GM10248 (cell line): Measurements from ENCODE around the gene DAGLB.

Experiments used
- CTCF ChIA-PET: fragments of 300-600 bp; sonication (Branson Sonifier 250); formaldehyde crosslinking; extraction: SDS; loops from one replicate; lab custom pipeline; 2021; ENCODE audit warnings: antibody characterized with exemption; lab: Yijun Ruan, JAX
- POLR2A ChIA-PET: fragments of 350-650 bp; sonication (Branson Sonifier 250); formaldehyde crosslinking; extraction: SDS; loops from one replicate; lab custom pipeline; 2020; ENCODE audit warnings: antibody characterized with exemption; lab: Yijun Ruan, JAX
- DNase-seq: peaks from one replicate; pipeline ENCODE4 v3.0.0; 2012; ENCODE audit errors: extremely low spot score
- TF ChIP-seq, protein P1 (sequence below): IDR thresholded peaks from 2 replicates; pipeline ENCODE4 v1.5.1; 2012; ENCODE audit warnings: mild to moderate bottlenecking, low read depth; ENCODE audit errors: extremely low read depth, missing control alignments, control extremely low read depth

The DAGLB gene

DNA sequence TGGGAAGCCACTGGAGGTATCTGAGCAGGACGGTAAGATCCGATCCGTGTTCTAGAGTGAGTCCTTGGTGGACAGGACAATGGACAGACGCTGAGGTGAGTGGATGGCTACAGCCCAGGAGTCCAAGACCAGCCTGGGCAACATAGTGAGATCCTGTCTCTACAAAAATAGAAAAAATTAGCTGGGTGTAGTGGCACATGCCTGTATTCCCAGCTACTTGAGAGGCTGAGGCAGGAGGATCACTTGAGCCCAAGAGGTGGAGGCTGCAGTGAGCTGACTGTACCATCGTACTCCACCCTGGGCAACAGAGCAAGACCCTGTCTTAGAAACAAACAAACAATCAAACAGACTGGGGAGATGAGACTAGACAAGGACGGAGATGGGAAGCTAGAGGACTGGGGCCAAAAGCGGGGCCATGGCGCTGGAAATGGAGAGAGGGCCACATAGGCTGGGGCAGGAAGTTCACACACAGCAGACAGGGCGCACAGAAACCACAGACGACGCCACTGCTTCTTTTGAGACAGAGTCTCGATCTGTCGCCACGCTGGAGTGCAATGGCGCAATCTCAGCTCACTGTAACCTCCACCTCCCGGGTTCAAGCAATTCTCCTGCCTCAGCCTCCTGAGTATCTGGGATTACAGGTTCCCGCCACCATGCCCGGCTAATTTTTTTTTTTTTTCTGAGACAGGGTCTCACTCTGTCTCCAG, 24.7 kb downstream of the DAGLB start:
- CTCF ChIA-PET, result interaction anchor here (1.0 to 2.2 kb wide), 3 partner anchors 12 to 29 kb away, joined by 3 to 7 read pairs (median 3); no protein-coding TSS in a partner anchor
- DNase-seq, result no peak
- TF ChIP-seq, protein P1, sequence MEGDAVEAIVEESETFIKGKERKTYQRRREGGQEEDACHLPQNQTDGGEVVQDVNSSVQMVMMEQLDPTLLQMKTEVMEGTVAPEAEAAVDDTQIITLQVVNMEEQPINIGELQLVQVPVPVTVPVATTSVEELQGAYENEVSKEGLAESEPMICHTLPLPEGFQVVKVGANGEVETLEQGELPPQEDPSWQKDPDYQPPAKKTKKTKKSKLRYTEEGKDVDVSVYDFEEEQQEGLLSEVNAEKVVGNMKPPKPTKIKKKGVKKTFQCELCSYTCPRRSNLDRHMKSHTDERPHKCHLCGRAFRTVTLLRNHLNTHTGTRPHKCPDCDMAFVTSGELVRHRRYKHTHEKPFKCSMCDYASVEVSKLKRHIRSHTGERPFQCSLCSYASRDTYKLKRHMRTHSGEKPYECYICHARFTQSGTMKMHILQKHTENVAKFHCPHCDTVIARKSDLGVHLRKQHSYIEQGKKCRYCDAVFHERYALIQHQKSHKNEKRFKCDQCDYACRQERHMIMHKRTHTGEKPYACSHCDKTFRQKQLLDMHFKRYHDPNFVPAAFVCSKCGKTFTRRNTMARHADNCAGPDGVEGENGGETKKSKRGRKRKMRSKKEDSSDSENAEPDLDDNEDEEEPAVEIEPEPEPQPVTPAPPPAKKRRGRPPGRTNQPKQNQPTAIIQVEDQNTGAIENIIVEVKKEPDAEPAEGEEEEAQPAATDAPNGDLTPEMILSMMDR, result no peak
- POLR2A ChIA-PET, result interaction anchor here (0.6 kb wide), 1 partner anchor 47 kb away, joined by 4 read pairs; no protein-coding TSS in a partner anchor

- TF ChIP-seq, protein P1, result no peak
- DNase-seq, result no peak
- POLR2A ChIA-PET, result no interaction called here
- CTCF ChIA-PET, result interaction anchor here (1.2 to 2.2 kb wide), 2 partner anchors 13 to 15 kb away, joined by 3 to 7 read pairs; no protein-coding TSS in a partner anchor
Observed at GRCh38 chr7:6422095-6422494, 25.7 kb downstream of the DAGLB start.

- ChIA-PET CTCF (interaction anchor here (1.0 kb wide), 1 partner anchor 16 kb away, joined by 3 read pairs; no protein-coding TSS in a partner anchor), POLR2A (no interaction called here)
Observed at GRCh38 chr7:6420680-6421079, 27.1 kb downstream of the DAGLB start.

DNA sequence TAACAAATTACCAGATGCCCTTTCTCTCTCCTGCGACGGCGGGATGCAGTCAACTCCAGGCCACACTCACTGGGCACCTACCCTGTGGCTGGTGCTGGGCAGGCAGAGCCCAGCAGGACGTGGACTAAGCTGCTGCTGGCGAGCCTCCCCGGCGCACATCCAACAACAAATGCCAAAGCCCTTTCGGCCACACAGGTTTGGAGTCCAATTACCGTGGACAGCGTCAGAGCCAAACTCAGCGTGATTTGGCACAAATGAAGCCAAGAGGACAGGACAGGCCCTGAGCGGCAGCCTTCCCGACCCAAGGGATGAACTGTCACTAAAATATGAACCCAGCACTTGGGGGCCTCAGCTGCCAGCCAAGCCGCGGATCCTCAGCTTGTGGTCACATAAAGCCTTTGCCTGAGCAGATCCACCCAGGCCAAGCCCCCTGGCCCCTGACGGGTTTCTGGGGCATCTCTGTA, 28.4 kb downstream of the DAGLB start:
- ChIA-PET POLR2A (interaction anchor here (0.6 kb wide), 1 partner anchor 61 kb away, joined by 5 read pairs; no protein-coding TSS in a partner anchor), CTCF (no interaction called here)
- DNase-seq, result no peak
- TF ChIP-seq, protein P1, result no peak

More at GRCh38 chr7:6420680-6421079, 27.1 kb downstream of the DAGLB start:
- TF ChIP-seq, protein P1, result no peak
- DNase-seq, result no peak

- ChIA-PET POLR2A (no interaction called here), CTCF (interaction anchor here (0.8 kb wide), 1 partner anchor 17 kb away, joined by 3 read pairs; no protein-coding TSS in a partner anchor)
Observed at GRCh38 chr7:6417408-6417807, 30.3 kb downstream of the DAGLB start.

GRCh38 chr7:6416516-6417145, 31.1 kb downstream of the DAGLB start:
- ChIA-PET CTCF (interaction anchor here (0.8 kb wide), 1 partner anchor 18 kb away, joined by 3 read pairs; no protein-coding TSS in a partner anchor), POLR2A (no interaction called here)
- TF ChIP-seq, protein P1, result no peak
- DNase-seq, result no peak

More at GRCh38 chr7:6417408-6417807, 30.3 kb downstream of the DAGLB start:
- TF ChIP-seq, protein P1, result no peak
- no peak for DNase-seq
